ENCODE measurements around the gene MED20. TPM values are rescaled to one million over a fixed set of nuclear protein-coding genes. Genes with fewer than 3 reads are reported as not detected.

Gene MED20
- total RNA-seq, 1 experiment from 2014 or later: 24.5 TPM

DNA sequence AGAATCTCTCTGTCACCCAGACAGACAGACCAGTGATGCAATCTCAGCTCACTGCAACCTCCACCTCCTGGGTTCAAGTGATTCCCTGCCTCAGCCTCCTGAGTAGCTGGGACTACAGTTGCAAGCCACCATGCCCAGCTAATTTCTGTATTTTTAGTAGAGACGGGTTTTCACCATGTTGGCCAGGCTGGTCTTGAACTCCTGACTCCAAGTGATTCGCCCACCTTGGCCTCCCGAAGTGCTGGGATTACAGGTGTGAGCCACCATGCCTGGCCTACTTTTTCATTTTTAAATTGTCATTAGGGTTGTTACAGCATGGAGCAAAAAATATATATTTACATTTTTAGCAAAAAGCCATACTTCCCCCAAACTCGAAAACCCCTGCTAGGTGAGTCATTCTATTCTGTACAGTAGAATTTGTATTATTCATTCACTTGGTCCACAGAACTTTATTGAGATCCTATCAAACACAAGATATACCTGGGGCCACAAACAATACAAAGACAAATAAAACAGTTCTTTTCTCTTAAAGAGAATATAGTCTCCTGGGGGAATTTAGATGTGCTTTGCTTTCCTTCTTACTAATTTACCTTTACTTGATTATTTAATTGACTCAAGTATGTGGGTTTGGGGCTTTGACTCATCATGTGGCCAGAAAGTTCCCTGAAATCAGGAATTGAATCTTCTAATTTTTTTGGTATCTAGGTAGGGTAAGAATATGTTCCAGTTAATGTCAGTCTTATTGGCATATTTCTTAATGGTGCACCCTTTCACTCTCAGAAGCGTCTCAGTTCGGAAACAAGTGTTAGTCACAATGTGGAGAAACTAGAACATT is 37.3 kb upstream of the MED20 start:
- TF ChIP-seq REST (IDR thresholded peaks at IDR 0.05; ENCODE audit: insufficient read depth in 1 of 2, low read depth in 2 of 2, low read length in 1 of 2): no peak
- no peak for TF ChIP-seq POLR2AphosphoS5 (IDR thresholded peaks at IDR 0.05; ENCODE audit: low read depth, low read length)
- TF ChIP-seq SIN3A (IDR thresholded peaks at IDR 0.05; ENCODE audit: borderline replicate concordance, insufficient read depth, low read depth, low read length): no peak
- TF ChIP-seq TCF7L2 (IDR thresholded peaks at IDR 0.05; ENCODE audit: low read depth, low read length): no peak
- TF ChIP-seq, protein P1, sequence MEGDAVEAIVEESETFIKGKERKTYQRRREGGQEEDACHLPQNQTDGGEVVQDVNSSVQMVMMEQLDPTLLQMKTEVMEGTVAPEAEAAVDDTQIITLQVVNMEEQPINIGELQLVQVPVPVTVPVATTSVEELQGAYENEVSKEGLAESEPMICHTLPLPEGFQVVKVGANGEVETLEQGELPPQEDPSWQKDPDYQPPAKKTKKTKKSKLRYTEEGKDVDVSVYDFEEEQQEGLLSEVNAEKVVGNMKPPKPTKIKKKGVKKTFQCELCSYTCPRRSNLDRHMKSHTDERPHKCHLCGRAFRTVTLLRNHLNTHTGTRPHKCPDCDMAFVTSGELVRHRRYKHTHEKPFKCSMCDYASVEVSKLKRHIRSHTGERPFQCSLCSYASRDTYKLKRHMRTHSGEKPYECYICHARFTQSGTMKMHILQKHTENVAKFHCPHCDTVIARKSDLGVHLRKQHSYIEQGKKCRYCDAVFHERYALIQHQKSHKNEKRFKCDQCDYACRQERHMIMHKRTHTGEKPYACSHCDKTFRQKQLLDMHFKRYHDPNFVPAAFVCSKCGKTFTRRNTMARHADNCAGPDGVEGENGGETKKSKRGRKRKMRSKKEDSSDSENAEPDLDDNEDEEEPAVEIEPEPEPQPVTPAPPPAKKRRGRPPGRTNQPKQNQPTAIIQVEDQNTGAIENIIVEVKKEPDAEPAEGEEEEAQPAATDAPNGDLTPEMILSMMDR (IDR thresholded peaks at IDR 0.05): no peak
- CTCF ChIA-PET: interaction anchor here (0.6 kb wide), 1 partner anchor 133 kb away, joined by 7 read pairs; no protein-coding TSS in a partner anchor
- POLR2A ChIA-PET: no interaction called here

GRCh38 chr6:41957117-41957516 is 36.2 kb upstream of the MED20 start:
- Histone ChIP-seq H3K36me3 (ENCODE audit: control insufficient read depth, insufficient read depth, low read length) (no peaks in the 10 kb centered on the region), H3K27ac (ENCODE audit: low read length) (no peak overlapping the region), H3K9me3 (ENCODE audit: control insufficient read depth, insufficient read depth, low read depth, low read length) (no peaks in the 10 kb centered on the region), H3K4me1 (ENCODE audit: control insufficient read depth, insufficient read depth, low read length) (no peaks in the 10 kb centered on the region), H3K4me3 (ENCODE audit: low read depth in 2 of 2, low read length in 2 of 2) (no peak overlapping the region), H3K27me3 (ENCODE audit: control insufficient read depth, insufficient read depth, low read length) (no peaks in the 10 kb centered on the region)
- no peak for DNase-seq (ENCODE audit: low read depth, low spot score)
- CTCF ChIA-PET: no interaction called here
- BruUV-seq (replicated peaks): no TSS peak
- POLR2A ChIA-PET: no interaction called here
- TF ChIP-seq, protein P1 (IDR thresholded peaks at IDR 0.05): no peak
- TF ChIP-seq POLR2AphosphoS5 (IDR thresholded peaks at IDR 0.05; ENCODE audit: low read depth, low read length) (no peak), SIN3A (IDR thresholded peaks at IDR 0.05; ENCODE audit: borderline replicate concordance, insufficient read depth, low read depth, low read length) (no peak), REST (IDR thresholded peaks at IDR 0.05; ENCODE audit: insufficient read depth in 1 of 2, low read depth in 2 of 2, low read length in 1 of 2) (no peak)
- intact Hi-C loops (cut with micrococcal nuclease; ENCODE audit: unreplicated experiment) (no loop called here), in situ Hi-C loops (cut with HindIII; ENCODE audit: low pct_unique_long_range_greater_than_20kb, low sequenced_read_pairs) (no loop called here)
- no peak for ATAC-seq

More for the DNA sequence above, 37.3 kb upstream of the MED20 start:
- BruUV-seq (replicated peaks): no TSS peak
- H3K9me3 ChIP-seq (ENCODE audit: control insufficient read depth, insufficient read depth, low read depth, low read length): no peaks in the 10 kb centered on the region
- DNase-seq (ENCODE audit: low read depth, low spot score) (no peak), ATAC-seq (no peak)
- H3K4me3 ChIP-seq (ENCODE audit: low read depth in 2 of 2, low read length in 2 of 2): no peak overlapping the region
- no peaks in the 10 kb centered on the region for H3K27me3 ChIP-seq (ENCODE audit: control insufficient read depth, insufficient read depth, low read length)
- no peak overlapping the region for H3K27ac ChIP-seq (ENCODE audit: low read length)
- in situ Hi-C loops (cut with HindIII; ENCODE audit: low pct_unique_long_range_greater_than_20kb, low sequenced_read_pairs) (no loop called here), intact Hi-C loops (cut with micrococcal nuclease; ENCODE audit: unreplicated experiment) (no loop called here)
- no peaks in the 10 kb centered on the region for H3K4me1 ChIP-seq (ENCODE audit: control insufficient read depth, insufficient read depth, low read length)
- H3K36me3 ChIP-seq (ENCODE audit: control insufficient read depth, insufficient read depth, low read length): no peaks in the 10 kb centered on the region

Data from Panc1 (cell line).